Measurements from ENCODE around the gene ADD2. TPM values are rescaled to one million over a fixed set of nuclear protein-coding genes. Genes with fewer than 3 reads are reported as not detected.

Gene ADD2
- total RNA-seq, 1 donor from 2014 or later: not detected

DNA sequence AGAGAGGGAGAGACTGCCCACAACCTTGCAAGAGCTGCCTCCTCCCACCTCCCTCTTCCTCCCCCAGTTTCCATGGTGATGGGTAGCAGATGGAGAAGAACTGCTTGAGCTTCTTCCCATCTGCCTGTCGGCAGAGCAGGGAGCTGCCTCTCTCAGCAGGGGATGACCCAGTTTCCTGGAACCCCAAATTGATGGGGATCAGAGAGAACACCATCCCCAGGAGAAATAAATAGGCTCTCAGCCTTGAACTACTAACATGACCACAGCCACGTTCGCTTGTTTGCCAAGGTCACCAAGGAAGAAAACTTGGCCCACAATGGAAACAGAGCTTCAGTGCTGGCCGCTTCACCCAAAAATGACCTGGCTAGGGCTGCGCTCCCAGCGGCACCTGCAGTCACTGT is 82.2 kb downstream of the ADD2 start:
- H3K36me3 ChIP-seq (ENCODE audit: control insufficient read depth, insufficient read depth, low read length): no peaks in the 10 kb centered on the region
- no peak for DNase-seq (ENCODE audit: low read depth)
- no peak for FAIRE-seq
- no peak overlapping the region for H3K4me3 ChIP-seq (ENCODE audit: low read depth, low read length)
- TF ChIP-seq, protein P1, sequence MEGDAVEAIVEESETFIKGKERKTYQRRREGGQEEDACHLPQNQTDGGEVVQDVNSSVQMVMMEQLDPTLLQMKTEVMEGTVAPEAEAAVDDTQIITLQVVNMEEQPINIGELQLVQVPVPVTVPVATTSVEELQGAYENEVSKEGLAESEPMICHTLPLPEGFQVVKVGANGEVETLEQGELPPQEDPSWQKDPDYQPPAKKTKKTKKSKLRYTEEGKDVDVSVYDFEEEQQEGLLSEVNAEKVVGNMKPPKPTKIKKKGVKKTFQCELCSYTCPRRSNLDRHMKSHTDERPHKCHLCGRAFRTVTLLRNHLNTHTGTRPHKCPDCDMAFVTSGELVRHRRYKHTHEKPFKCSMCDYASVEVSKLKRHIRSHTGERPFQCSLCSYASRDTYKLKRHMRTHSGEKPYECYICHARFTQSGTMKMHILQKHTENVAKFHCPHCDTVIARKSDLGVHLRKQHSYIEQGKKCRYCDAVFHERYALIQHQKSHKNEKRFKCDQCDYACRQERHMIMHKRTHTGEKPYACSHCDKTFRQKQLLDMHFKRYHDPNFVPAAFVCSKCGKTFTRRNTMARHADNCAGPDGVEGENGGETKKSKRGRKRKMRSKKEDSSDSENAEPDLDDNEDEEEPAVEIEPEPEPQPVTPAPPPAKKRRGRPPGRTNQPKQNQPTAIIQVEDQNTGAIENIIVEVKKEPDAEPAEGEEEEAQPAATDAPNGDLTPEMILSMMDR (IDR thresholded peaks at IDR 0.05; ENCODE audit: insufficient read depth, low read length, severe bottlenecking): no peak
- no peaks in the 10 kb centered on the region for H3K27me3 ChIP-seq (ENCODE audit: control insufficient read depth, insufficient read depth, low read length)

DNA sequence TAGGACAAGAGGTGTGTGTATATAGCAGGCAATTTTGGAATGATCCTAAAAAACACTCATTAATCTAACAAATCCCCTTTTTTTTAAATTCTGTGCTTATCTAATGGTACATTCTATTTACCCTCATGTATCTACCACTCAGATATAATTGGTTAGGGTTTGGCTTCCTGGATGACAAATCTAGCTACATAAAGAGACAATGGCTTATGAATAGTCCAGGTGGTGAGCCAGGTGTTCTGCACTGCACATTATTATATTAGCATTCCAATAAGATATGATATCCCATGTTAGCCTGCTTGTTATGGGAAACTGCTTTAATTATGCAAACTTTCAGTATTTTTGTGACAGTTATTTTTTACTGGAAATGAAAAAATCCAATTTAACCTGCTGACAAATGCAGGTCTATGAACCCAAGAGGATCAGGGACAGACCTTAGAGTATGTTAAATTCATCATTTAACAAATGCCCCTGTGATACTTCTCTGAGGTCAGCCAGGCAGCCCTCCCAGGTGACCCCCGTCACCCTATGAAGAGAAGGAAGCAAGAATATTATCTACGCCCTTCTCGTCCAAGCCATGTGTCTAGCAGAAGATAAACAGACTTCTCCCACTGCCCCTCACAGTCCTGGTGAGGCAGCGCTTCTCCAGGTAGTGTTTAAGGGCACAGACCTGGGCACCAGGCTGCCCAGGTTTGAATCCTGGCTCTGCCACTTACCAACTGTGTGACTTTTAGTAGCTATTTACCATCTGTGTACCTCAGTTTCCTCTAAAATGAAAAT is 83.0 kb downstream of the ADD2 start:
- TF ChIP-seq, protein P1 (IDR thresholded peaks at IDR 0.05; ENCODE audit: insufficient read depth, low read length, severe bottlenecking): no peak
- no peak for DNase-seq (ENCODE audit: low read depth)

DNA sequence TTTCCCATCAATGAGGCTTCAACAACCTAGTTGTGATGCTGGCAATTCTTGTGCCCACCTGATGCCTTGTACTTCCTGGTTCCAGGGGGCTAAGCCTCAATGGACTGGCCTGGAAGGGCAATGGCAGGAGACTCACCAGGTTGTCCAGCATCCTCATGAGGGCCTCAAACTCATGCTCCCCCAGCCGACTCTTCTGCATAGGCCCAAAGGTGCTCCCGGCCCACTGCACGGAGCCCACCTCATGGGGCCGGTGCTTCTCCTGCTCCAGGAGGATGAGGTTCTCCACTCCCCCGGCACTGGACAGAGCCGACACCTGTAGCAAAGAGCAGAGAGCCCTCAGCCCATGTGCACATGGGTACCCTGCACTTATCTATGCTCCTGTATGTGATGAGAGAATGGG is 84.5 kb downstream of the ADD2 start:
- DNase-seq (ENCODE audit: low read depth) (no peak), FAIRE-seq (no peak)

More for the DNA sequence above, 83.0 kb downstream of the ADD2 start:
- H3K27me3 ChIP-seq (ENCODE audit: control insufficient read depth, insufficient read depth, low read length): no peaks in the 10 kb centered on the region
- FAIRE-seq: no peak
- no peak overlapping the region for H3K4me3 ChIP-seq (ENCODE audit: low read depth, low read length)
- no peaks in the 10 kb centered on the region for H3K36me3 ChIP-seq (ENCODE audit: control insufficient read depth, insufficient read depth, low read length)

DNA sequence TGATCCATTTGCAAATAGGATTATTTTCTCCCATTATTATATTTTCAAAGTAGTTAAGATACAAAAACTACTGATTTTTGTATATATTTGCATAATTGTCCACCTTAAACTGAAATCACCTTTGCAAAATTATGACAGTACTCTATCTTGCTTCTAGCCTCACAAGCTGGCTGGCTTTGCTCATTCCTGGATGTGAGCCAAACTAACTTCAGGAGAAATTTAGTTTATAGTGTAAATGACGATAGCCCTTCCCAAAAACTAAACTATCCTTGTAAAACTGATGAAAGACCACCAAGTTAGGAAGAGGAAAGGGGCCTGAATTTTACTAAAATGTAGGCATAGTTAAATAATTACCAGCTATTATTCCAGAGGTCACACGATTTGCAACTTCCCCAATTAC is 87.3 kb downstream of the ADD2 start:
- FAIRE-seq (no peak), DNase-seq (ENCODE audit: low read depth) (no peak)
- TF ChIP-seq, protein P1 (IDR thresholded peaks at IDR 0.05; ENCODE audit: insufficient read depth, low read length, severe bottlenecking): no peak
- Histone ChIP-seq H3K27me3 (ENCODE audit: control insufficient read depth, insufficient read depth, low read length) (peaks cover 4% of the 10 kb centered on the region), H3K4me3 (ENCODE audit: low read depth, low read length) (no peak overlapping the region), H3K36me3 (ENCODE audit: control insufficient read depth, insufficient read depth, low read length) (no peaks in the 10 kb centered on the region)

More for the DNA sequence above, 84.5 kb downstream of the ADD2 start:
- TF ChIP-seq, protein P1 (IDR thresholded peaks at IDR 0.05; ENCODE audit: insufficient read depth, low read length, severe bottlenecking): no peak
- Histone ChIP-seq H3K36me3 (ENCODE audit: control insufficient read depth, insufficient read depth, low read length) (no peaks in the 10 kb centered on the region), H3K4me3 (ENCODE audit: low read depth, low read length) (no peak overlapping the region), H3K27me3 (ENCODE audit: control insufficient read depth, insufficient read depth, low read length) (no peaks in the 10 kb centered on the region)

DNA sequence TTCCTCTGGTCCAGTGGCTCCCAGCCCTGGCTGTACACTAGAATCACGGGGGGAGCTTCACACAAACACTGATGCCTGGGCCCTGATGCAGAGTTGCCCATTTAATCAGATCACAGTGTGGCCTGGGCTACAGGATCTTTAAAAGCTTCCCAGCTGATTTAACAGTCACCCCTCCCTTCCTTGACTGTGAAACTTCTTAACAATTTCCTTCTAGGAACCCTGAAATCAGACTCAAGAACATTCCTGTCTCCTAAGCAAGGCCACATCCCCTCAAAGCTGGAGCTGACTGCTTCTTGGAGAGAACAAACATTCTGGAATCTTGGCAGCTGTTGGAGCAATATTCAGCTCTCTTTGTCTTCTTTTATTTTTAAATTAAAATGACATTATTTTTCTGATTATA is 88.7 kb downstream of the ADD2 start:
- TF ChIP-seq, protein P1 (IDR thresholded peaks at IDR 0.05; ENCODE audit: insufficient read depth, low read length, severe bottlenecking): no peak
- FAIRE-seq (no peak), DNase-seq (ENCODE audit: low read depth) (no peak)
- Histone ChIP-seq H3K27me3 (ENCODE audit: control insufficient read depth, insufficient read depth, low read length) (peaks cover 4% of the 10 kb centered on the region), H3K36me3 (ENCODE audit: control insufficient read depth, insufficient read depth, low read length) (no peaks in the 10 kb centered on the region), H3K4me3 (ENCODE audit: low read depth, low read length) (no peak overlapping the region)
